Activated CD8-positive, alpha-beta T cell treated with anti-CD3 and anti-CD28 coated beads for 36 hours (primary cell): ENCODE measurements around the gene RGS7BP. TPM values are rescaled to one million over a fixed set of nuclear protein-coding genes. Genes with fewer than 3 reads are reported as not detected.

ENCODE experiments used
- ATAC-seq: fragments of 200-7000 bp; cut with Tn5 transposase; one replicate; pipeline ENCODE4 v1.10.0; 2021; ENCODE audit warnings: mild to moderate bottlenecking, moderate library complexity
- CTCF ChIA-PET: fragments of 350-600 bp; sonication (Branson Sonifier 250); formaldehyde crosslinking; loops from one replicate; lab custom pipeline; 2021; ENCODE audit warnings: antibody characterized with exemption; lab: Charles Lee
- POLR2A ChIA-PET: fragments of 350-600 bp; sonication (Branson Sonifier 250); formaldehyde crosslinking; loops from one replicate; lab custom pipeline; 2021; ENCODE audit warnings: antibody characterized with exemption; lab: Charles Lee
- DNase-seq: peaks from one replicate; pipeline ENCODE4 v3.0.0-alpha.2; 2020
- H3K27ac Mint-ChIP-seq: one replicate; pipeline ENCODE4 v1.8.0; 2021; ENCODE audit warnings: mild to moderate bottlenecking, mixed read lengths
- H3K27me3 Mint-ChIP-seq: one replicate; pipeline ENCODE4 v1.8.0; 2021; ENCODE audit warnings: mixed read lengths
- H3K36me3 Mint-ChIP-seq: one replicate; pipeline ENCODE4 v1.8.0; 2021; ENCODE audit warnings: low read depth, mixed read lengths
- H3K4me1 Mint-ChIP-seq: one replicate; pipeline ENCODE4 v1.8.0; 2021; ENCODE audit warnings: low read depth, mixed read lengths
- H3K4me3 Mint-ChIP-seq: one replicate; pipeline ENCODE4 v1.8.0; 2021; ENCODE audit warnings: mild to moderate bottlenecking, moderate library complexity, mixed read lengths
- H3K9me3 Mint-ChIP-seq: one replicate; pipeline ENCODE4 v1.8.0; 2021; ENCODE audit warnings: mixed read lengths
- intact Hi-C: fragments of 100-400 bp; cut with micrococcal nuclease; formaldehyde crosslinking; loops from one replicate; pipeline ENCODE4 v1.10.0; 2022
- total RNA-seq, 2 experiments: library from RNA; stranded (reverse); gene quantifications; one replicate each; pipeline ENCODE4 v1.2.3, GENCODE V29; 2021
- TF ChIP-seq, protein P1 (sequence below): fragments of 200-600 bp; IDR thresholded peaks from one replicate; pipeline ENCODE4 v1.8.0; 2022; ENCODE audit warnings: antibody characterized with exemption, mild to moderate bottlenecking

Gene RGS7BP
- total RNA-seq, 2 experiments from 2014 or later = not detected

DNA sequence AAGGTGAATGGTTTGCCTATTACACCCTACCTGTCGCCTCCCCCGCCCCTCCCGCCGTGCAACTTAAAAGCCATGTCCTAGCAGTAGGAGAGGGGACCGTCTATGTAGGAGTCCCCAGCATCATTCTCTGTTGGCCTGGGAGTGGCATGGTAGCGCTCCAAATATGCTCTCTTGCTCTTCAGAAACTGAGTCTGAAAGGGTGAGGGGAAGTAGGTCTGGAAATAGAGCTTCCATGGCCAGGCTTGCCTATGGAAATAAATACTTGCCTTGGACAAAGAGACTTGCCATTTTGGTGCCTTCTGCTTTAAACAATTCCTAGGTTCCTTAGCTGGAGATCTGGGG is 1.4 kb downstream of the RGS7BP start:
- no peak for ATAC-seq

DNA sequence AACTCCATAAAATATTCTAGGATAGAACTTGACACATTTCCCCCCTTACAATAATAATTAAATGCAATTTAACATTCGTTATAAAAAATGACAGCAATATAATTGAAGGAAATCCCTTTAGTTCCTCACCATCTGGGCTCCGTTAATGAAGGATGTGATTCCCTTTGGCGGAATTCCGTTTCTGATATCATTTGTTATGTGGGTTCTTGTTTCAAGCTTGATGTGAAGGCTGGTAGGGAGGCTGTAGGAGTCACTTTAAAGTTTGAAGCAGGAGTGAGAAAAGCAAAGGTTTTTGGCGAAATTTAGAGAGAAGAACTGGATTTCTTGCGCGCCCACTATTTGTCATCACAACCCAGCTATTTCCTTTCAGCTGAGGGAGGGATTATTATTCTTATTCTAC is 4.0 kb downstream of the RGS7BP start:
- Mint-ChIP-seq H3K9me3 (no peaks in the 10 kb centered on the region), H3K36me3 (no peaks in the 10 kb centered on the region)
- CTCF ChIA-PET = interaction anchor here (0.8 kb wide), 1 partner anchor 103 kb away, joined by 3 read pairs; no protein-coding TSS in a partner anchor

More for the DNA sequence above, 1.4 kb downstream of the RGS7BP start:
- no peaks in the 10 kb centered on the region for H3K9me3 Mint-ChIP-seq
- peaks cover 2% of the 10 kb centered on the region for H3K4me1 Mint-ChIP-seq
- CTCF ChIA-PET = no interaction called here
- H3K27me3 Mint-ChIP-seq = peaks cover 36% of the 10 kb centered on the region
- TF ChIP-seq, protein P1, sequence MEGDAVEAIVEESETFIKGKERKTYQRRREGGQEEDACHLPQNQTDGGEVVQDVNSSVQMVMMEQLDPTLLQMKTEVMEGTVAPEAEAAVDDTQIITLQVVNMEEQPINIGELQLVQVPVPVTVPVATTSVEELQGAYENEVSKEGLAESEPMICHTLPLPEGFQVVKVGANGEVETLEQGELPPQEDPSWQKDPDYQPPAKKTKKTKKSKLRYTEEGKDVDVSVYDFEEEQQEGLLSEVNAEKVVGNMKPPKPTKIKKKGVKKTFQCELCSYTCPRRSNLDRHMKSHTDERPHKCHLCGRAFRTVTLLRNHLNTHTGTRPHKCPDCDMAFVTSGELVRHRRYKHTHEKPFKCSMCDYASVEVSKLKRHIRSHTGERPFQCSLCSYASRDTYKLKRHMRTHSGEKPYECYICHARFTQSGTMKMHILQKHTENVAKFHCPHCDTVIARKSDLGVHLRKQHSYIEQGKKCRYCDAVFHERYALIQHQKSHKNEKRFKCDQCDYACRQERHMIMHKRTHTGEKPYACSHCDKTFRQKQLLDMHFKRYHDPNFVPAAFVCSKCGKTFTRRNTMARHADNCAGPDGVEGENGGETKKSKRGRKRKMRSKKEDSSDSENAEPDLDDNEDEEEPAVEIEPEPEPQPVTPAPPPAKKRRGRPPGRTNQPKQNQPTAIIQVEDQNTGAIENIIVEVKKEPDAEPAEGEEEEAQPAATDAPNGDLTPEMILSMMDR = no peak
- H3K36me3 Mint-ChIP-seq = no peaks in the 10 kb centered on the region
- H3K4me3 Mint-ChIP-seq = no peak overlapping the region
- intact Hi-C loops = no loop called here
- POLR2A ChIA-PET = no interaction called here
- no peak for DNase-seq
- H3K27ac Mint-ChIP-seq = no peak overlapping the region

DNA sequence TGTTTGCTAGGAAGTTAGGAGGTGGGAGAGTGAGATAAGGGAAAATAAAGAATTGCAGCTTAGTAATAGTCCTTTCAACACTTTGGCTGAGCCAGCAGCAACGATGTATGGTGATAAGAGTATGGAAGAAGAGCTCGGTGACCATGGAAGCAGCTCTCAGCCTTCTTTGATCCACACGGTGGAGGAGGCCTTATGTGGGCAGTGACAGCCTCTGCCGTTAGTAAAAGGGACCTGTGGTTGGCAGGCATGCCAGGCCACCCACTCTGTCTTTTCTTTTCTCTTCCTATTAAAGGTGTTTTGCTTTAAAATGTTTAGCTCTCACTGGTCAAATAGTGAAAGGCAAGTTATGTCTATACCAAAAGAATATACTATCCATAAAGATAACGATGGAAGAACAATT is 7.7 kb downstream of the RGS7BP start:
- no peak overlapping the region for H3K27ac Mint-ChIP-seq
- POLR2A ChIA-PET = no interaction called here
- no peaks in the 10 kb centered on the region for H3K36me3 Mint-ChIP-seq
- TF ChIP-seq, protein P1 = no peak
- CTCF ChIA-PET = no interaction called here
- H3K27me3 Mint-ChIP-seq = peaks cover under 1% of the 10 kb centered on the region
- intact Hi-C loops = no loop called here
- DNase-seq = no peak
- no peaks in the 10 kb centered on the region for H3K4me1 Mint-ChIP-seq
- ATAC-seq = no peak
- no peak overlapping the region for H3K4me3 Mint-ChIP-seq
- no peaks in the 10 kb centered on the region for H3K9me3 Mint-ChIP-seq

More for the DNA sequence above, 4.0 kb downstream of the RGS7BP start:
- Mint-ChIP-seq H3K27ac (no peak overlapping the region), H3K27me3 (peaks cover 29% of the 10 kb centered on the region), H3K4me3 (no peak overlapping the region), H3K4me1 (peaks cover 2% of the 10 kb centered on the region)
- ATAC-seq (no peak), DNase-seq (no peak)
- intact Hi-C loops = no loop called here
- POLR2A ChIA-PET = no interaction called here
- TF ChIP-seq, protein P1 = no peak

DNA sequence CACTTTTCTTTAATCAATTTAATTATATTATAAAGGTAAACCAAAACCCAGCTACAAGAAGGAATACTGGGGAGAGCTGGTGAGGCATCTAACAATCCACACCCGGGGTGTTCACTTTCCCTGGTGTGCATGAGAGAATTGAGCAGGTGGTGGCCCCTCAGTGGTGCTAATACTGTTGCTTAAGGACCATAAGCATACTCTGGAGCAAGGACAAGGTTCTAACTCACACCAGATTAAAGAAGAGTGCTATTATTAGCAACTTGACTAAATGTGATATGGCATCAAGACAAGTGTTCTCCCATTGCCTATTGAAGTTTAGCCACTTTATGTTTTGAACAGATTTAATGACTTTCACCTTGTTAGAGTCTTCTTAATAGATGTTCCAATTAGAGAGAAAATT is 8.8 kb downstream of the RGS7BP start:
- POLR2A ChIA-PET = no interaction called here
- Mint-ChIP-seq H3K36me3 (no peaks in the 10 kb centered on the region), H3K27ac (no peak overlapping the region), H3K27me3 (no peaks in the 10 kb centered on the region), H3K4me1 (no peaks in the 10 kb centered on the region), H3K9me3 (no peaks in the 10 kb centered on the region), H3K4me3 (no peak overlapping the region)
- CTCF ChIA-PET = interaction anchor here (1.0 kb wide), 1 partner anchor 11 kb away, joined by 3 read pairs; no protein-coding TSS in a partner anchor
- no peak for DNase-seq
- intact Hi-C loops = no loop called here
- ATAC-seq = no peak
- TF ChIP-seq, protein P1 = no peak

DNA sequence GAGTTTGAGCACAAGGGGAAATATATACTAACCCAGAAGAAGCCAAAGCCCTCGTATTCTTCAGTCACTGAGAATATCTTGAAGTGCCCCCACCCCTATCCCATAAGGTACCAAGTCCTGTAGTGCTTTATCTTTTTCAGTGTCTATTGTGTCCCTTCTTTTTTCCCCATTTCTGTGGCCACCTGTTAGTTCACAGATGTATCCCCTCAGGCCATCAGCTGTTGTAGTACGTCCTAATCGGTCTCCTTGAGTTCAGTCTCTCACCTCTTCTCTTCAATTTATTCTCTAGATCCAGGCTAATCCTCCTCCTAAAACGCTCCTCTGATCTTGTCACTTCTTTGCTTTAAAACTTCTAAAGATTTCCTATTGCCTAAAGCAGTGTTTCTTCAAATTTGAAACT is 10.4 kb downstream of the RGS7BP start:
- DNase-seq (no peak), ATAC-seq (no peak)
- POLR2A ChIA-PET = no interaction called here
- no peak overlapping the region for H3K27ac Mint-ChIP-seq
- H3K4me1 Mint-ChIP-seq = no peaks in the 10 kb centered on the region
- H3K9me3 Mint-ChIP-seq = no peaks in the 10 kb centered on the region
- H3K27me3 Mint-ChIP-seq = no peaks in the 10 kb centered on the region
- TF ChIP-seq, protein P1 = no peak
- intact Hi-C loops = no loop called here
- no peaks in the 10 kb centered on the region for H3K36me3 Mint-ChIP-seq
- CTCF ChIA-PET = no interaction called here
- H3K4me3 Mint-ChIP-seq = no peak overlapping the region
